ENCODE results near the gene GPAT3.

DNA sequence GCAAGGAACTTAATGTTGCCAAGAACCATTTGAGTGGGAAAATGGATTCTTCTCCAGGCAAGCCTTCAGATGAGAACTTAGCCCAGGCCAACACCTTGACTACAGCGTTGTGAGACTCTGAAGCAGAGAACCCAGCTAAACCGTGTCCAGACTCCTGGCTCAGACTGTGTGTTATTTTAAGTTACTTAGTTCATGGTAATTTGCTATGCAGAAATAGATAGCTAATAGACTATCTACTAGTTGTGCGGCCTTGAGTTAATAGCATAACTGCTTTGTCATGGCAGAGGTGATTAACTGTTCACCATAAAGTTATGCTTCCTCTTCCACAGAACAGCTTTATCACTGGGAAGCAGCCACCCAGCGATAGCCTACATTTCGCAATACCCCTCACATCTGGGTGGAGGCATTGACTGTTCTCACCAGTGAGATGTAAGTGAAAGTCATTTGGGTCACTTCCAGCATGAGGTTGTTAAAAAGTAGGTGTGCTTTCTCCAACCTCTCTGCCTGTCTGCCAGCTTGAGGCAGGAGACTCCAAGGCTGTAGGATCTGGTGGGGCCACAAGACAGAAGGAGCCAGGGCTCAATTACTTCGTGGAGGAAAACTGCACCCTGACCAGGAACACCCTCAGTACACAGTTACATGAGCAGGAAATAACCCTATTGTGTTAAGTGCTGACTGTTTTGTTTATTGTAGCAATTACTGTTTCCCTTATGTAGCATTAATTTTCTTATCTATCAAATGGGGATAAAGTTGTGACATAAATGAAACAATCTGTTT lies 94.2 kb downstream of the GPAT3 start:
- no peak for TF ChIP-seq CTCF (IDR thresholded peaks at IDR 0.05)
- TF ChIP-seq POLR2AphosphoS5 (IDR thresholded peaks at IDR 0.05; ENCODE audit: low read depth, low read length): no peak
- no peak for TF ChIP-seq TCF7L2 (IDR thresholded peaks at IDR 0.05; ENCODE audit: low read depth, low read length)

All from Panc1 (cell line).